Mucosa of descending colon (tissue), 3 donors: ENCODE measurements around the gene RANGRF. TPM values are rescaled to one million over a fixed set of nuclear protein-coding genes. Genes with fewer than 3 reads are reported as not detected.

ENCODE experiments used
- ATAC-seq: fragments of 200-7000 bp; cut with Tn5 transposase; one replicate; pipeline ENCODE4 v1.9.1; 2020; ENCODE audit warnings: mild to moderate bottlenecking, moderate library complexity
- DNase-seq, 3 donors: peaks; one replicate each; pipeline ENCODE4 v3.0.0-alpha.2; 2020
- H3K36me3 ChIP-seq: fragments of 200-600 bp; one replicate; pipeline ENCODE4 v1.8.0; 2021; ENCODE audit warnings: low read depth, mild to moderate bottlenecking
- H3K4me1 ChIP-seq: fragments of 200-600 bp; one replicate; pipeline ENCODE4 v1.8.0; 2021; ENCODE audit warnings: low read depth, mild to moderate bottlenecking
- H3K4me3 ChIP-seq: fragments of 200-600 bp; one replicate; pipeline ENCODE4 v1.8.0; 2021; ENCODE audit warnings: mild to moderate bottlenecking
- H3K9me3 ChIP-seq: fragments of 200-600 bp; one replicate; pipeline ENCODE4 v1.8.0; 2021; ENCODE audit warnings: mild to moderate bottlenecking
- intact Hi-C, 2 donors: fragments of 100-400 bp; cut with DNase I in 1 of 2; cut with micrococcal nuclease in 1 of 2; formaldehyde crosslinking; loops; one replicate each; pipeline versions ENCODE4 v1.11.0 to v1.11.1; 2022; cut with DNase I, micrococcal nuclease
- long read RNA-seq, 2 donors: library from polyadenylated mRNA; unstranded; transcript quantifications; one replicate each; pipeline ENCODE4 v2.0.0, GENCODE V29; 2019 to 2021
- total RNA-seq, 3 donors: library from RNA; stranded (reverse); fragmentation: NEBNext Ultra II Directional in 2 of 3; extraction: Animal tissue kit (Norgen Biotek cat#: 25700) in 2 of 3; gene quantifications; one replicate each; pipeline versions ENCODE4 v1.2.1 to v1.2.4, GENCODE V29; 2021 to 2023
- TF ChIP-seq, protein P1 (sequence below): fragments of 200-600 bp; IDR thresholded peaks from one replicate; pipeline ENCODE4 v1.8.0; 2022; ENCODE audit warnings: antibody characterized with exemption, mild to moderate bottlenecking
- donor health status: DM: no; HTN: no; CAD: no; lungs with moderate emphysema.
- donor health status: DM: no; HTN: no; CAD: no.
- donor health status: DM: no; HTN: yes; CAD: no.

Gene RANGRF
- total RNA-seq = 10 to 100 TPM; 11.5 to 26.9 (median 15.5) TPM
- long read RNA-seq, donor 1, transcript RANGRF-202 (4 exons, 1,074 nt) = major isoform, 9 of 40 reads
- long read RNA-seq, donor 1, transcript RANGRF-201 (5 exons, 1,009 nt) = minor isoform, 8 of 40 reads
- long read RNA-seq, donor 1, partial matches to known transcripts = 16 of 40 reads
- long read RNA-seq, donor 1, other reads (novel, unspliced or antisense) = 0 of 40 reads
- long read RNA-seq, donor 2, transcript RANGRF-202 (4 exons, 1,074 nt) = minor isoform, 5 of 14 reads
- long read RNA-seq, donor 2, transcript RANGRF-201 (5 exons, 1,009 nt) = major isoform, 7 of 14 reads
- long read RNA-seq, donor 2, partial matches to known transcripts = 0 of 14 reads
- long read RNA-seq, donor 2, other reads (novel, unspliced or antisense) = 0 of 14 reads

DNA sequence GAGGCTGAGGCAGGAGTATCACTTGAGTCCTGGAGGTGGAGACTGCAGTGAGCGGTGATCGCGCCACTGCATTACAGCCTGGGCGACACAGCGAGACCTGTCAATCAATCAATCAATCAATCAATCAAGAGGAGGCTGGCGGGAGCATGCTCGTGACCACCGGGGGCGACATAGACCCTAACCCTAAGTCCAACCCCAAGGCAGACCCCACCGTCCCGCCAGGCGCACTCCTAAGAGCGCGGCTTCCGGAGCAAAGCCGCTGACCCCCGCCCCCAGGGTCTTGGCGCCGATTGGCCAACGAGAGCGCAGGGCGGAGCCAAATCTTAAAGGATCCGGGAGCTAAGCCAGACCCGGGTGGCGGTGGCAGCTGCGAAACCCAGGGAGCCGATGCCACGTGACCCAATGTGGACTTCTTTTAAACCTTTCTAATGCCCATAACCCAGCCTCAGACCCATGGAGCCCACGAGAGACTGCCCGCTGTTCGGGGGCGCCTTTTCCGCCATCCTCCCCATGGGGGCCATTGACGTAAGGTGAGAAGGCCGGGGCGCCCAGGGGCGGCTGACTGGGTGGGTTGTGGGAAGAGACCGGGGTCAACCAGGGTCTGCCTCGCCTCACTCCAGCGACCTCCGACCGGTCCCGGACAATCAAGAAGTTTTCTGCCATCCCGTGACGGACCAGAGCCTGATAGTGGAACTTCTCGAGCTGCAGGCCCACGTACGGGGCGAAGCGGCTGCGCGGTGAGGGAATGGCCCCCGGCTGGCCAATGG, at the start of gene RANGRF:
RANGRF (plus strand) TSS at position 335 of the 767 bp plus-strand sequence; CDS start at position 454, 119 bp downstream.
- DNase-seq (peak; percentile 94 to 96 (median 94)), ATAC-seq (peak; percentile 96)
- Histone ChIP-seq H3K36me3 (no peaks in the 10 kb centered on the region), H3K4me1 (peaks cover 10% of the 10 kb centered on the region), H3K4me3 (peak within 1 kb of the TSS; percentile 57), H3K9me3 (no peaks in the 10 kb centered on the region)
- intact Hi-C loops = no loop called here
- TF ChIP-seq, protein P1, sequence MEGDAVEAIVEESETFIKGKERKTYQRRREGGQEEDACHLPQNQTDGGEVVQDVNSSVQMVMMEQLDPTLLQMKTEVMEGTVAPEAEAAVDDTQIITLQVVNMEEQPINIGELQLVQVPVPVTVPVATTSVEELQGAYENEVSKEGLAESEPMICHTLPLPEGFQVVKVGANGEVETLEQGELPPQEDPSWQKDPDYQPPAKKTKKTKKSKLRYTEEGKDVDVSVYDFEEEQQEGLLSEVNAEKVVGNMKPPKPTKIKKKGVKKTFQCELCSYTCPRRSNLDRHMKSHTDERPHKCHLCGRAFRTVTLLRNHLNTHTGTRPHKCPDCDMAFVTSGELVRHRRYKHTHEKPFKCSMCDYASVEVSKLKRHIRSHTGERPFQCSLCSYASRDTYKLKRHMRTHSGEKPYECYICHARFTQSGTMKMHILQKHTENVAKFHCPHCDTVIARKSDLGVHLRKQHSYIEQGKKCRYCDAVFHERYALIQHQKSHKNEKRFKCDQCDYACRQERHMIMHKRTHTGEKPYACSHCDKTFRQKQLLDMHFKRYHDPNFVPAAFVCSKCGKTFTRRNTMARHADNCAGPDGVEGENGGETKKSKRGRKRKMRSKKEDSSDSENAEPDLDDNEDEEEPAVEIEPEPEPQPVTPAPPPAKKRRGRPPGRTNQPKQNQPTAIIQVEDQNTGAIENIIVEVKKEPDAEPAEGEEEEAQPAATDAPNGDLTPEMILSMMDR = no peak

GRCh38 chr17:8243827-8244226, 44.6 kb upstream of the RANGRF start:
- ATAC-seq (no peak), DNase-seq (no peak)
- H3K36me3 ChIP-seq = no peaks in the 10 kb centered on the region
- intact Hi-C loops = no loop called here
- TF ChIP-seq, protein P1 = no peak
- H3K4me1 ChIP-seq = no peaks in the 10 kb centered on the region
- H3K4me3 ChIP-seq = no peak overlapping the region
- no peaks in the 10 kb centered on the region for H3K9me3 ChIP-seq

- intact Hi-C loops = no loop called here
These were observed 43.7 kb upstream of the RANGRF start for GRCh38 chr17:8244768-8245167.

DNA sequence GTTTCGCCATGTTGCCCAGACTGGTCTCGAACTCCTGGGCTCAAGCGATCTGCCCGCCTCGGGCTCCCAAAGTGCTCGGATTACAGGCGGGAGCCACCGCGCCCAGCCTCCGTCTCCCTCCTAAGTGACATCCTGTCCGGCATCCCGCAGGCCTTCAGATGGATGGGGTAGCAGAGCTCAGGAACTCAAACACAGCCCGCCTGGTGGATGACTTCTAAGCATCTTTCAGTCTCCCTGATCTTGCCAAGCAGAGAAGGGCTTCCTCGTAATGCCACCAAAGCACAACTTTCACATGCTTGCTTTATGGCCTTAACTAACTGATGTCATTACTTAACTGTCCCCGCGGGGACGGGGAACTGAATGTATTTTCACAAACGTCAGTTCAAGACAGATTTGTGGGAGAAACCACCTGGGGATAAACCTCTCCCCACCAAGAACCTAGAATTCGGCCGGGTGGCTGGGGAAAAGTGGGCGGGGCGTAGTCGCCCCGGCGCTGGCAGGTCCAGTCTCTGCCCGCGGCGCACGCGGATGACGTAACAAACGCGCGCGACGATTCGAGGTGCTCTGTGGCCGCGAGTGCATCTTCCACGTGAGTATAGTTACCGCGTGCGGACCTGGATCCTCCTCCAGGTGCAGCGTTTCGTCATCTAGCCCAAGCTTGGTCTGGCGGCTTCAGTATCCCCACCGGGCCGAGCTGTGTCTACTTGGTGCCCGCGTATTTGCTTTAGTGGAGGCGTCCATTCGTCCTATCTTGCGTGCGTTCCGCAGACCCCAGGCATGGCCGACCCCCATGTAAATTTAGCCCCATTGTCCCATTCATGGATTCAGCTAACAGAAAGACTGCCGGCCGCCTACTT, 39.5 kb upstream of the RANGRF start, which contains the start of gene PFAS:
PFAS (plus strand) TSS at position 539 of the 857 bp plus-strand sequence. CDS start 4,649 bp downstream, outside the sequence.
- peak within 1 kb of the TSS; percentile 18 for H3K4me3 ChIP-seq
- ATAC-seq (peak; percentile 84), DNase-seq (peak; percentile 98 to 99 (median 98))
- intact Hi-C loops = no loop called here
- TF ChIP-seq, protein P1 = no peak
- no peaks in the 10 kb centered on the region for H3K36me3 ChIP-seq
- H3K4me1 ChIP-seq = peaks cover 5% of the 10 kb centered on the region
- no peaks in the 10 kb centered on the region for H3K9me3 ChIP-seq

More at GRCh38 chr17:8244768-8245167, 43.7 kb upstream of the RANGRF start:
- ATAC-seq (no peak), DNase-seq (no peak)
- no peak overlapping the region for H3K4me3 ChIP-seq
- TF ChIP-seq, protein P1 = no peak
- H3K9me3 ChIP-seq = no peaks in the 10 kb centered on the region
- H3K4me1 ChIP-seq = peaks cover 4% of the 10 kb centered on the region
- H3K36me3 ChIP-seq = no peaks in the 10 kb centered on the region
